Ascending aorta (tissue), 2 donors: ENCODE measurements around the gene C11orf65. TPM values are rescaled to one million over a fixed set of nuclear protein-coding genes. Genes with fewer than 3 reads are reported as not detected.
A peak's percentile ranks its signal among the peaks of the same experiment; 100 is the strongest.

Source experiments
- DNase-seq, 2 donors: peaks; one replicate each; pipeline ENCODE4 v3.0.0-alpha.2; 2019; ENCODE audit warnings: low spot score in 2 of 2
- H3K27ac ChIP-seq, 2 donors: fragments of 200-600 bp; sonication (generic); one replicate each; pipeline ENCODE4 v1.5.1; 2016 to 2017; ENCODE audit warnings: mild to moderate bottlenecking in 1 of 2
- H3K27me3 ChIP-seq: fragments of 200-600 bp; sonication (generic); one replicate; pipeline ENCODE4 v1.5.1; 2017
- H3K36me3 ChIP-seq, 2 donors: fragments of 200-600 bp; sonication (generic); one replicate each; pipeline ENCODE4 v1.5.1; 2016
- H3K4me1 ChIP-seq, 2 donors: fragments of 200-600 bp; sonication (generic); one replicate each; pipeline ENCODE4 v1.5.1; 2016 to 2017; ENCODE audit warnings: mild to moderate bottlenecking in 1 of 2
- H3K4me3 ChIP-seq, 2 donors: fragments of 200-600 bp; sonication (generic); one replicate each; pipeline ENCODE4 v1.5.1; 2016 to 2017; ENCODE audit warnings: mild to moderate bottlenecking in 1 of 2
- H3K9me3 ChIP-seq, 2 donors: fragments of 200-600 bp; sonication (generic); one replicate each; pipeline ENCODE4 v1.5.1; 2016
- CTCF ChIP-seq, 3 experiments: fragments of 200-600 bp in 2 of 3; fragments of 450-650 bp in 1 of 3; sonication (generic) in 2 of 3; IDR thresholded peaks; one replicate each; pipeline ENCODE4 v1.5.1; 2016 to 2019; ENCODE audit warnings: antibody characterized with exemption in 3 of 3, mild to moderate bottlenecking in 1 of 3, moderate library complexity in 1 of 3
- intact Hi-C: fragments of 100-400 bp; cut with DNase I; formaldehyde crosslinking; loops from one replicate; pipeline ENCODE4 v1.15.1; 2023
- total RNA-seq: library from RNA; depleted of rRNA; stranded (reverse); fragments of >200 nt; gene quantifications from one replicate; pipeline ENCODE4 v1.1.0, GENCODE V29; 2016

The C11orf65 gene
- total RNA-seq, 1 donor from 2014 or later = not detected

DNA sequence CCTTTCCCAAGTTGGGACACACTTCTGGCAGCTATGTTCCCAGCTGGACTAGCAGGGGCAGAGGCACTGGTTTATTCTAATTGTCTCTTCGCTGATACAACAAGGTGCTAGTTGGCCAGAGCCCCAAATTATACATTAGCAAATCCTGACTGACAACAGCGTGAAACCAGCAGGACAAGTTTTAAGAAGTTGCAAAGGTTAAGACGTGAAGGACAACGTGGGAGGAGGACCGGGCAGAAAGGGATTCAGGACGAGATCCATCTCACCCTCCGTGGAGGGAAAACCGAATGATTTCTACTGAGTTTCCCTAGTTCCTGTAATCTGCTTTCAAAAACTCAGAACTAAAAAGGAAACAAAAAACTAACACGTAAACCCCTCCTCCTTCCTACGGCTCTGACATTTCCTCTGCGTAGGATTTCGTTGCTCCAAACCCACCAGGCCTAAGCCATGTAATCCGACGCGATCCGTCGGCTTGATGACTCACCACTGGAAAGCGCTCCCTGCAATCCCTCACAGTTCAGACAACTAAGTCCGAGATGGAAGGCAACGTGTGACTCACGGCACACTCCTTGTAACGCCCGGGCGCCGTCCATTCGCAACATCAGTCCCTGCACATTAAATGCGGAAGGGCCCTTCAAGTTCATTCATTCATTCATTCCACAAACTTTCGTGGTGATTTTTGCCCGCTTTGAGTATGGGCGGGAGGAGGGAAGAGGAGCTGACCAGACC, 30.2 kb upstream of the C11orf65 start:
- Histone ChIP-seq H3K4me3 (peak overlapping the region; percentile 67 to 86), H3K9me3 (no peaks in the 10 kb centered on the region), H3K36me3 (no peaks in the 10 kb centered on the region), H3K4me1 (peaks cover 0 to 3% of the 10 kb centered on the region in 2 donors), H3K27ac (peak overlapping the region; percentile 94 to 97), H3K27me3 (no peaks in the 10 kb centered on the region)
- no peak for TF ChIP-seq CTCF (IDR thresholded peaks at IDR 0.05)
- intact Hi-C loops = loop anchor here (1.0 to 5.0 kb wide), 6 partner anchors 30 to 375 kb away; partner anchors contain the start of genes ACAT1, ATM, C11orf65 and DDX10
- DNase-seq = peak; percentile 83 to 97

- intact Hi-C loops = loop anchor here (1.0 to 5.0 kb wide), 6 partner anchors 29 to 374 kb away; partner anchors contain the start of genes ACAT1, ATM, C11orf65 and DDX10
- Histone ChIP-seq H3K9me3 (no peaks in the 10 kb centered on the region), H3K4me3 (peak overlapping the region; percentile 67 to 86), H3K27ac (peak overlapping the region; percentile 94 to 97), H3K27me3 (no peaks in the 10 kb centered on the region), H3K36me3 (no peaks in the 10 kb centered on the region), H3K4me1 (peaks cover 0 to under 1% of the 10 kb centered on the region in 2 donors)
- TF ChIP-seq CTCF (IDR thresholded peaks at IDR 0.05) = no peak
- no peak for DNase-seq
Measured at GRCh38 chr11:108496643-108497256, 29.4 kb upstream of the C11orf65 start.

DNA sequence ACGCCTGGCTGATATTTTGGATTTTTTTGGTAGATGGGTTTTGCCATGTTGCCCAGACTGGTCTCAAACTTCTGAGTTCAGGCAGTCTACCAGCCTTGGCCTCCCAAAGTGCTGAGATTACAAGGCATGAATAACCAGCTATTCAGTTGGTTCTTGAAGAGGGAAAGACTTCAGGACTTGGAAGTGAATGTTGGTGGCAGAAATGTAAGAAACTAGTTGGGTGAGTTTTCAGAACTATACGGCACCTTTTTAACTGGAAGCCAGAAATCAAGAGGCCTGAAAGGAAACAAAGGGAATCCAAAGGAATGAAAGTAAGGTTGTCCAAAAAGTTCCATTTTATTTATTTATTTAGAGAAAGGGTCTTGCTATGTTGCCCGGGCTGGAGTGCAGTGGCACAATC, 28.0 kb upstream of the C11orf65 start:
- Histone ChIP-seq H3K4me3 (no peak overlapping the region), H3K9me3 (no peaks in the 10 kb centered on the region), H3K27ac (no peak overlapping the region), H3K4me1 (no peaks in the 10 kb centered on the region), H3K36me3 (peaks cover under 1 to 1% of the 10 kb centered on the region in 2 donors), H3K27me3 (no peaks in the 10 kb centered on the region)
- no peak for DNase-seq
- TF ChIP-seq CTCF (IDR thresholded peaks at IDR 0.05) = no peak
- intact Hi-C loops = loop anchor here (5.0 kb wide), 1 partner anchor 373 kb away; the partner anchor contains the start of gene ACAT1

- Histone ChIP-seq H3K27me3 (no peaks in the 10 kb centered on the region), H3K36me3 (peaks cover 8 to 9% of the 10 kb centered on the region in 2 donors), H3K27ac (no peak overlapping the region), H3K9me3 (no peaks in the 10 kb centered on the region), H3K4me1 (no peaks in the 10 kb centered on the region), H3K4me3 (no peak overlapping the region)
- no peak for TF ChIP-seq CTCF (IDR thresholded peaks at IDR 0.05)
- DNase-seq = no peak
- intact Hi-C loops = no loop called here
Measured at GRCh38 chr11:108494182-108494581, 26.9 kb upstream of the C11orf65 start.

DNA sequence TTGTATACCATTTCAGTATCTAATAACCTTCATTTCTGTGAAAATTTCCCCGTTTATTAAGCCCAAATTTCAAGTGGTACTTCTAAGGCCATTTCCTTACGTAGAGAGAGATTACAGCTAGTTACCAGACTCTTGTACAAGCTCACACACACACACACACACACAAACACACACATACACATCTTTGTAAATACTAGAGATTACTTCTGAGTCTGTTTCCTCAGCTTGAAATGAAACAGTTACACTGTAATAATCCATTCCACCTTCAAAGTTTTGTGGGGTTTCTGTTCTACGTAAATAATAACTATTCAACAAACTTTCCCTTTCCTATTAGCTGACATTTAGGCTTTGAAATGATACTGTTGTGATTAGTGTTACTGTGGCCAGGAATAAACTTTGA, 24.6 kb upstream of the C11orf65 start:
- H3K36me3 ChIP-seq = peaks cover 9 to 25% of the 10 kb centered on the region in 2 donors
- intact Hi-C loops = no loop called here
- no peak overlapping the region for H3K4me3 ChIP-seq
- H3K9me3 ChIP-seq = no peaks in the 10 kb centered on the region
- no peaks in the 10 kb centered on the region for H3K4me1 ChIP-seq
- no peak overlapping the region for H3K27ac ChIP-seq
- no peak for DNase-seq
- TF ChIP-seq CTCF (IDR thresholded peaks at IDR 0.05) = no peak
- H3K27me3 ChIP-seq = no peaks in the 10 kb centered on the region
